ENCODE results near the gene BARX2. TPM values are rescaled to one million over a fixed set of nuclear protein-coding genes. Genes with fewer than 3 reads are reported as not detected.

Gene BARX2
- total and polyA plus RNA-seq, 2 of the 4 experiments (the other 2 are of a cell fraction), result not detected

DNA sequence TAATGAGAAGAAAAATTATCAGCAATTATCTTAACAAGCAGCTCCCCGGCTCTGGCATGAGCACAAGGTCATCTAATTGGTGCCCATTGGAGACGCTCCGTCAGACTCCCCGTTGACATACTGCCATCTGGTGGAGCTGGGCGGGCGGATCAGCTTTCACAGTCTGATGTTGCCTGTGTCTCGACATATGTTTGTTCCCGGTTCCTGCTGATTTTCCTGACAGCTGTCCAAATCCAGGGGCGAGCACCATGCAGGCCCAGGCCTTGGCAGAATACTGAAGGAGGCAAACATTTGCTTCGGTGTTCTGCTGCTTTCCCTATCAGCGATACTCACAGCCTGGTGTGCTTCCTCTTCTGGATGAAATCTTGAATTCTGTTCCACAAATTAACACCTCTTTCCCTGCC is 43.8 kb upstream of the BARX2 start:
- ChIA-PET CTCF (interaction anchor here (0.6 to 2.0 kb wide), 8 partner anchors 15 to 375 kb away, joined by 3 to 24 read pairs (median 3); no protein-coding TSS in a partner anchor), POLR2A (ENCODE audit: unreplicated experiment) (no interaction called here)
- DNase-seq (peak; percentile 69), ATAC-seq (ENCODE audit: low read depth) (peak; percentile 99)
- Histone ChIP-seq H3K9ac (ENCODE audit: low read depth, low read length) (no peak overlapping the region), H3K36me3 (ENCODE audit: control insufficient read depth, insufficient read depth, low read length) (no peaks in the 10 kb centered on the region), H2BK120ac (ENCODE audit: low read depth, low read length) (no peak overlapping the region), H3K27ac (ENCODE audit: insufficient read depth, low read length) (no peak overlapping the region), H3K4me3 (ENCODE audit: insufficient read depth, low read depth, low read length) (no peak overlapping the region), H3K14ac (replicated peaks; ENCODE audit: low read depth, low read length) (no peak overlapping the region), H3K79me1 (ENCODE audit: low read depth in 1 of 2, low read length in 2 of 2) (no peaks in the 10 kb centered on the region), H3K56ac (ENCODE audit: extremely low read depth, insufficient read depth, low read length) (no peak overlapping the region), H2BK5ac (ENCODE audit: low read depth, low read length, poor library complexity, severe bottlenecking) (no peak overlapping the region), H3K4ac (ENCODE audit: low read depth, low read length) (no peak overlapping the region), H3K4me1 (ENCODE audit: control insufficient read depth, insufficient read depth, low read length) (no peaks in the 10 kb centered on the region), H4K5ac (ENCODE audit: low read depth, low read length) (no peak overlapping the region), H2BK15ac (ENCODE audit: low read depth, low read length) (no peak overlapping the region), H3K9me3 (ENCODE audit: control insufficient read depth, insufficient read depth, low read length) (no peaks in the 10 kb centered on the region), H2BK20ac (ENCODE audit: low read depth, low read length) (no peak overlapping the region), H3K23ac (ENCODE audit: low read depth, low read length) (no peak overlapping the region), H4K91ac (ENCODE audit: insufficient read depth, low read depth, low read length) (no peak overlapping the region), H2AFZ (replicated peaks; ENCODE audit: low read length, poor library complexity) (peak overlapping the region; percentile 87), H2AK5ac (ENCODE audit: low read depth, low read length) (no peak overlapping the region), H3K9me1 (ENCODE audit: insufficient read depth, low read length) (no peaks in the 10 kb centered on the region), H3K18ac (ENCODE audit: low read depth, low read length) (no peak overlapping the region), H3K4me2 (ENCODE audit: low read depth, low read length) (no peak overlapping the region), H4K8ac (ENCODE audit: low read depth in 2 of 2, low read length in 2 of 2) (no peak overlapping the region), H4K20me1 (ENCODE audit: insufficient read depth, low read length) (no peaks in the 10 kb centered on the region), H2AK9ac (replicated peaks; ENCODE audit: low read depth, low read length, poor library complexity) (peak overlapping the region; percentile 31), H3K27me3 (ENCODE audit: control insufficient read depth, insufficient read depth, low read length) (no peaks in the 10 kb centered on the region)
- TF ChIP-seq MAFK (IDR thresholded peaks at IDR 0.05; ENCODE audit: low read depth, low read length) (no peak), POLR2A (IDR thresholded peaks at IDR 0.05; ENCODE audit: low read depth, low read length) (no peak), MXI1 (IDR thresholded peaks at IDR 0.05; ENCODE audit: borderline replicate concordance, low read depth, low read length) (no peak), SMC3 (IDR thresholded peaks at IDR 0.05; ENCODE audit: low read depth, low read length) (peak; percentile 99), RFX5 (IDR thresholded peaks at IDR 0.05; ENCODE audit: low read depth, low read length) (no peak), RCOR1 (IDR thresholded peaks at IDR 0.05; ENCODE audit: insufficient replicate concordance, low read length) (no peak), CHD1 (IDR thresholded peaks at IDR 0.05; ENCODE audit: low read depth, low read length) (no peak), NFE2L2 (IDR thresholded peaks at IDR 0.05; ENCODE audit: low read depth, low read length) (no peak), RAD21 (IDR thresholded peaks at IDR 0.05; ENCODE audit: low read length) (peak; percentile 97), FOS (IDR thresholded peaks at IDR 0.05; ENCODE audit: low read depth, low read length) (no peak), BHLHE40 (IDR thresholded peaks at IDR 0.05; ENCODE audit: low read depth, low read length) (no peak), MAZ (IDR thresholded peaks at IDR 0.05; ENCODE audit: borderline replicate concordance, low read depth, low read length) (no peak; the same call in 1 of the 2 replicates), CEBPB (IDR thresholded peaks at IDR 0.05; ENCODE audit: low read depth, low read length) (no peak)
- TF ChIP-seq, protein P1, sequence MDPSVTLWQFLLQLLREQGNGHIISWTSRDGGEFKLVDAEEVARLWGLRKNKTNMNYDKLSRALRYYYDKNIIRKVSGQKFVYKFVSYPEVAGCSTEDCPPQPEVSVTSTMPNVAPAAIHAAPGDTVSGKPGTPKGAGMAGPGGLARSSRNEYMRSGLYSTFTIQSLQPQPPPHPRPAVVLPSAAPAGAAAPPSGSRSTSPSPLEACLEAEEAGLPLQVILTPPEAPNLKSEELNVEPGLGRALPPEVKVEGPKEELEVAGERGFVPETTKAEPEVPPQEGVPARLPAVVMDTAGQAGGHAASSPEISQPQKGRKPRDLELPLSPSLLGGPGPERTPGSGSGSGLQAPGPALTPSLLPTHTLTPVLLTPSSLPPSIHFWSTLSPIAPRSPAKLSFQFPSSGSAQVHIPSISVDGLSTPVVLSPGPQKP (IDR thresholded peaks at IDR 0.05; ENCODE audit: borderline replicate concordance, low read depth, low read length), result no peak
- TF ChIP-seq, protein P2, sequence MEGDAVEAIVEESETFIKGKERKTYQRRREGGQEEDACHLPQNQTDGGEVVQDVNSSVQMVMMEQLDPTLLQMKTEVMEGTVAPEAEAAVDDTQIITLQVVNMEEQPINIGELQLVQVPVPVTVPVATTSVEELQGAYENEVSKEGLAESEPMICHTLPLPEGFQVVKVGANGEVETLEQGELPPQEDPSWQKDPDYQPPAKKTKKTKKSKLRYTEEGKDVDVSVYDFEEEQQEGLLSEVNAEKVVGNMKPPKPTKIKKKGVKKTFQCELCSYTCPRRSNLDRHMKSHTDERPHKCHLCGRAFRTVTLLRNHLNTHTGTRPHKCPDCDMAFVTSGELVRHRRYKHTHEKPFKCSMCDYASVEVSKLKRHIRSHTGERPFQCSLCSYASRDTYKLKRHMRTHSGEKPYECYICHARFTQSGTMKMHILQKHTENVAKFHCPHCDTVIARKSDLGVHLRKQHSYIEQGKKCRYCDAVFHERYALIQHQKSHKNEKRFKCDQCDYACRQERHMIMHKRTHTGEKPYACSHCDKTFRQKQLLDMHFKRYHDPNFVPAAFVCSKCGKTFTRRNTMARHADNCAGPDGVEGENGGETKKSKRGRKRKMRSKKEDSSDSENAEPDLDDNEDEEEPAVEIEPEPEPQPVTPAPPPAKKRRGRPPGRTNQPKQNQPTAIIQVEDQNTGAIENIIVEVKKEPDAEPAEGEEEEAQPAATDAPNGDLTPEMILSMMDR (conservative IDR thresholded peaks at IDR 0.05; ENCODE audit: low read depth, low read length), result peak; percentile 92
- TF ChIP-seq, protein P3, sequence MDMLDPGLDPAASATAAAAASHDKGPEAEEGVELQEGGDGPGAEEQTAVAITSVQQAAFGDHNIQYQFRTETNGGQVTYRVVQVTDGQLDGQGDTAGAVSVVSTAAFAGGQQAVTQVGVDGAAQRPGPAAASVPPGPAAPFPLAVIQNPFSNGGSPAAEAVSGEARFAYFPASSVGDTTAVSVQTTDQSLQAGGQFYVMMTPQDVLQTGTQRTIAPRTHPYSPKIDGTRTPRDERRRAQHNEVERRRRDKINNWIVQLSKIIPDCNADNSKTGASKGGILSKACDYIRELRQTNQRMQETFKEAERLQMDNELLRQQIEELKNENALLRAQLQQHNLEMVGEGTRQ (IDR thresholded peaks at IDR 0.05; ENCODE audit: low read depth, low read length), result no peak
- intact Hi-C loops (cut with micrococcal nuclease) (loop anchor here (1.0 to 5.0 kb wide), 4 partner anchors 102 to 448 kb away; no protein-coding TSS in a partner anchor), in situ Hi-C loops (cut with MboI; ENCODE audit: low sequenced_read_pairs) (loop anchor here (5.0 kb wide), 2 partner anchors 215 to 445 kb away; no protein-coding TSS in a partner anchor), dilution Hi-C loops (cut with HindIII; ENCODE audit: low sequenced_read_pairs, unreplicated experiment) (no loop called here)
- WGBS, 2 experiments (ENCODE audit: extremely low coverage in 2 of 2, insufficient read length in 1 of 2), result 0% methylated on average over 10 of the region's 11 CpGs; no CpG with 5 or more reads in 1 of the 2 experiments
- no TSS peak for BruUV-seq (replicated peaks)

All from IMR-90 (cell line).